ENCODE measurements around the gene COL8A1. TPM values are rescaled to one million over a fixed set of nuclear protein-coding genes. Genes with fewer than 3 reads are reported as not detected.

The COL8A1 gene
- total RNA-seq, 2 donors from 2014 or later = 0.42 to 1.9 TPM

DNA sequence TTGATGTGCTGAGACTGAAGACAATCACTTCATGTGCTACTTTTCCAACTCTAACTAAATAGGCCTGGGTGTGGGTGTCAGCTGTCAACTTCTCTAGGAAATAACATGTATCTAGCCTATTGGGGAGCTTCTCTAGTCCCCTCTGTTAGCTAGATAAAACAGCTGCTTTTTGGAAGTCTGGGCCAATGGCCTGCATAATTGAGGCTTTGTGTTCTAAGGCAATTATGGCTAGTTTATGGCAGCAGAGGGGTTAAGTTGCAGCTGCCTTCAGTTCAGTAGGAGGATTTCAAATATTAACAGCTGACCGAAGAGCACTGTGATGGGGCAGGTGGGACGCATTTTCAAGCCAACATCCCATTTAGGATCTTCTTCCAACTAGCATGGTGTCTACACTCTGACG lies 6.4 kb downstream of the COL8A1 start:
- H3K27ac ChIP-seq = no peak overlapping the region
- H3K9ac ChIP-seq (ENCODE audit: low read depth in 2 of 2, low read length in 2 of 2) = no peak overlapping the region
- TF ChIP-seq CTCF (IDR thresholded peaks at IDR 0.05) = no peak
- H3K36me3 ChIP-seq = no peaks in the 10 kb centered on the region
- no peak for DNase-seq
- no peaks in the 10 kb centered on the region for H3K4me1 ChIP-seq
- H3K9me3 ChIP-seq = no peaks in the 10 kb centered on the region
- no peaks in the 10 kb centered on the region for H3K27me3 ChIP-seq
- intact Hi-C loops (cut with DNase I) = loop anchor here (5.0 kb wide), 1 partner anchor 43 kb away; no protein-coding TSS in a partner anchor
- no peak overlapping the region for H3K4me3 ChIP-seq

DNA sequence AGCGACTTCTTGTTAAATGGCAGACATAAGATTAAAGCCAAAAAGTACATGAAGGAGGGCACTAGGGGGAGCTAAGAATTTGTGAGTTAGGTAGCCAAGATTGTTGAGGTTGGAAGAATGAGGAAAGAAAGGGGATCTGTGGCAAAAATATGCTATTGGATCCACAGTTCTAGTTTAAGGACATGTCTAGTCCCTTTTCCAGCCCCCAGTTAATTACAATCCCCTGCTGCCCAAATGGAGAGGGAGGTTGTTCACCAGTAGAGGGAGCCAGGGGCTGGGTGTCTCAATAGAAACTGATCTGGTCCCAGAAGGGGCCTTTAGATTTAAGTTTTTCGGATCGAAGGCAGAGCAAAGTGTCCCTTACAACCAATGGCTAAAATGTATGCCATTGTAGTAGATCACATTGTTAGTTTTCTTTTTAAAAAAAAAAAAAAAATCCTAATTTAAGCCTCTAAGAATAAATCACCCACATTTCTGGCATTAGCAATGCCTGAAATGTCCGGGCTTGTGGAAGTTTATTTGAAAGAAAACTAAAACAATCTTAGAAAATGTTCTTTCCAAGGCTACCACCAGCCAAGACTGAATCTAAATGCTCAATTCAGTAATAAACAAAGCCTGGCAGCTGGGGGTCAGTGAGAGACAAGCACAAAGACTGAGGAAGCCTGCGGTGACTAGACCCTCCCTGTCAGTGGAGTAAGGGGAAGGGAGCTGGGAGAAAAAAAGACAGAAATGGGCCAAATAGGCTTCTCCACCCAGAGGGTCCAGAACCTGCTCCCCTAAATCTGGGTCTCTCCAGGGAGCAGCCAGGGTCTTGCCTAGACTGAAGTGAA lies 7.1 kb downstream of the COL8A1 start:
- Histone ChIP-seq H3K27me3 (no peaks in the 10 kb centered on the region), H3K36me3 (no peaks in the 10 kb centered on the region), H3K4me1 (no peaks in the 10 kb centered on the region), H3K27ac (no peak overlapping the region), H3K4me3 (no peak overlapping the region), H3K9me3 (no peaks in the 10 kb centered on the region), H3K9ac (ENCODE audit: low read depth in 2 of 2, low read length in 2 of 2) (no peak overlapping the region)
- peak; percentile 50 for TF ChIP-seq CTCF (IDR thresholded peaks at IDR 0.05)
- intact Hi-C loops (cut with DNase I) = no loop called here
- peak; percentile 21 for DNase-seq

DNA sequence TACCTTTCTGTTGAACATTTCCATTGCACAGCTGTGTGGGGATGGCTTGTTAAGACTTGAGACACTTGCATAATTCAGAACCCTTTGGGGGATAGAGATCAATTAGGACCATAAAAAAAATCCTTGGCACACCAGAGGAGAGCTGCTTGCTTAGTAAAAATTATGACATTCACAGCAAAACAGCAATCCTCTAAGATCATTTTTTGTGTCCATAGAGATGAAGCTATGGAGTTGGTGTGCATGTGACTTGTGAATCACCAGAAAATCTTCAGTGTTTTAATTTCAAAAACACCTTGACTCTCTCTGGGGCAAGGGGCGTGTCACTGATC lies 7.7 kb downstream of the COL8A1 start:
- TF ChIP-seq CTCF (IDR thresholded peaks at IDR 0.05) = no peak
- H3K4me3 ChIP-seq = no peak overlapping the region
- no peak overlapping the region for H3K27ac ChIP-seq
- no peaks in the 10 kb centered on the region for H3K4me1 ChIP-seq
- no peaks in the 10 kb centered on the region for H3K36me3 ChIP-seq
- intact Hi-C loops (cut with DNase I) = no loop called here
- H3K9ac ChIP-seq (ENCODE audit: low read depth in 2 of 2, low read length in 2 of 2) = no peak overlapping the region
- no peaks in the 10 kb centered on the region for H3K27me3 ChIP-seq
- H3K9me3 ChIP-seq = no peaks in the 10 kb centered on the region
- no peak for DNase-seq

DNA sequence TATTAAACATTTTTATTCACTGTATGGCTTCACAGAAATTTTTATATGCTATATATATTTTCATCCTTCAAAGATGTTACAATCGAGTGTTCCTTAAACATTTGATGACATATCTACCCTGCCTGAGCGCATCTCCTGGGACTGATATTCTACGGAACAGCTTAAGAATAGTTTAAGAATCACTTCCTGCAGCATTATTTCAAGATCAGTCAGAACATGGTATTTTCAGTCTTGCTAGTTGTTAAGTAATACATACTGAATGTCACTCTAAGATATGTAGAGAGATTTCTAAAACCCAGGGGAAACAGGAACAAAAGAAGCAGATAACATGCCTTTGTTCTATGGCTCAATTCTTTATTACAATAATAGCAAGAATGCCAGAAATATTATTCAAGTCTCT lies 8.7 kb downstream of the COL8A1 start:
- no peak for TF ChIP-seq CTCF (IDR thresholded peaks at IDR 0.05)
- Histone ChIP-seq H3K36me3 (no peaks in the 10 kb centered on the region), H3K9ac (ENCODE audit: low read depth in 2 of 2, low read length in 2 of 2) (no peak overlapping the region), H3K4me1 (no peaks in the 10 kb centered on the region), H3K9me3 (no peaks in the 10 kb centered on the region), H3K27me3 (no peaks in the 10 kb centered on the region), H3K27ac (no peak overlapping the region), H3K4me3 (no peak overlapping the region)
- intact Hi-C loops (cut with DNase I) = no loop called here
- no peak for DNase-seq

- H3K36me3 ChIP-seq = no peaks in the 10 kb centered on the region
- H3K4me1 ChIP-seq = no peaks in the 10 kb centered on the region
- no peak overlapping the region for H3K4me3 ChIP-seq
- H3K9me3 ChIP-seq = no peaks in the 10 kb centered on the region
- no peak overlapping the region for H3K27ac ChIP-seq
- intact Hi-C loops (cut with DNase I) = no loop called here
- peak; percentile 40 for DNase-seq
- TF ChIP-seq CTCF (IDR thresholded peaks at IDR 0.05) = no peak
- H3K9ac ChIP-seq (ENCODE audit: low read depth in 2 of 2, low read length in 2 of 2) = no peak overlapping the region
- H3K27me3 ChIP-seq = no peaks in the 10 kb centered on the region
Measured at GRCh38 chr3:99648101-99648500, 9.7 kb downstream of the COL8A1 start.
